VCaP (cell line): ENCODE measurements around the gene SLC39A2.

Experiments
- H3K27ac ChIP-seq: fragments of 450-650 bp; 2 replicates; pipeline ENCODE4 v1.5.1; 2017
- CTCF ChIP-seq: fragments of 450-650 bp; conservative IDR thresholded peaks from 2 replicates; pipeline ENCODE4 v1.5.1; 2017; ENCODE audit warnings: mild to moderate bottlenecking, moderate library complexity

Gene SLC39A2

GRCh38 chr14:21023817-21024584, 24.9 kb downstream of the SLC39A2 start:
- no peak for TF ChIP-seq CTCF
- H3K27ac ChIP-seq, result peak overlapping the region; percentile 70; the same call in 1 of the 2 replicates

GRCh38 chr14:21024585-21025370, 25.7 kb downstream of the SLC39A2 start, which contains the start of gene NDRG2:
Gene NDRG2 (minus strand): TSS chr14:21025061. CDS start chr14:21023315, 1,746 bp downstream.
- TF ChIP-seq CTCF, result no peak
- H3K27ac ChIP-seq, result peak within 1 kb of the TSS; percentile 70; the same call in 1 of the 2 replicates

- H3K27ac ChIP-seq, result peak overlapping the region; percentile 70; the same call in 1 of the 2 replicates
These were observed 26.5 kb downstream of the SLC39A2 start for GRCh38 chr14:21025371-21026273.

GRCh38 chr14:21026274-21026987, 27.3 kb downstream of the SLC39A2 start:
- H3K27ac ChIP-seq, result no peak overlapping the region
- TF ChIP-seq CTCF, result no peak

More at GRCh38 chr14:21025371-21026273, 26.5 kb downstream of the SLC39A2 start:
- no peak for TF ChIP-seq CTCF

- no peak overlapping the region for H3K27ac ChIP-seq
- TF ChIP-seq CTCF, result no peak
These were observed 27.9 kb downstream of the SLC39A2 start for GRCh38 chr14:21026988-21027315.

- H3K27ac ChIP-seq, result no peak within 1 kb of the TSS
- TF ChIP-seq CTCF, result no peak
These were observed 30.8 kb downstream of the SLC39A2 start, which contains the start of gene TPPP2 for GRCh38 chr14:21029917-21030316. Gene TPPP2 (plus strand): TSS chr14:21030217. CDS start chr14:21030582, 365 bp downstream.
